ENCODE measurements around the gene SOST.

DNA sequence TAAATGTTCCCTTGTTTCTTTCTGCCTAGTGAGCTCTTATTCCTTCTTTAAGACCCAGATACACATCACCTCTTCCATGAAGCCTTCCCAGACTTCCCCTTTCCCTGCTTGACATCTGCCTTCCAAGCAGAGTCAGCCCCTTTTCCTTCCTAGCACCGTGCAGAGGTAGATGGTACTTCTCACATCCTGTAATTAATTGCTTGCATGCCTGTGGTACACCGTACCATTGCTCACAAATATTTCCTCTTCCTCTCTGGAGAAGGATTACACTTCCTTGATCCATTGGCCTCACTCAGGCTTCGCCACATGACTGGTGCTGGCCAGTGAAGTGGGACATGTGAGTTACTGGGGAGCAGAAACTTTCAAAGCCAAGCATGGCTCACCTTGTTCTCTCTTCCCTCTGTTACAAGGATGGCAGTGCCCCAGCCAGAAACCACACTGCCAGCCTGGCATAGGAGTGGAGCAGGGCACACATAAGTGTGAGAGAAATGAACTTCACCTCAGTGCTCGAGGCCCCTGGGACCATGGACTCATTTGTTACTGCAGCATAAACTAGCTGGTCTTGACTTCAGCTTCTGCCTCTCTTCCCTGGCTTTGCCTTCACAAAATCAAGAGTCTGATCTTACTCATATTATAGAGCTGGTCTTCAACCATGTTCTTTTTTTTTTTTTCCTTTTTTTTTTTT, 44.0 kb downstream of the SOST start:
- no peak for TF ChIP-seq POLR2A (IDR thresholded peaks at IDR 0.05)
- TF ChIP-seq, protein P1, sequence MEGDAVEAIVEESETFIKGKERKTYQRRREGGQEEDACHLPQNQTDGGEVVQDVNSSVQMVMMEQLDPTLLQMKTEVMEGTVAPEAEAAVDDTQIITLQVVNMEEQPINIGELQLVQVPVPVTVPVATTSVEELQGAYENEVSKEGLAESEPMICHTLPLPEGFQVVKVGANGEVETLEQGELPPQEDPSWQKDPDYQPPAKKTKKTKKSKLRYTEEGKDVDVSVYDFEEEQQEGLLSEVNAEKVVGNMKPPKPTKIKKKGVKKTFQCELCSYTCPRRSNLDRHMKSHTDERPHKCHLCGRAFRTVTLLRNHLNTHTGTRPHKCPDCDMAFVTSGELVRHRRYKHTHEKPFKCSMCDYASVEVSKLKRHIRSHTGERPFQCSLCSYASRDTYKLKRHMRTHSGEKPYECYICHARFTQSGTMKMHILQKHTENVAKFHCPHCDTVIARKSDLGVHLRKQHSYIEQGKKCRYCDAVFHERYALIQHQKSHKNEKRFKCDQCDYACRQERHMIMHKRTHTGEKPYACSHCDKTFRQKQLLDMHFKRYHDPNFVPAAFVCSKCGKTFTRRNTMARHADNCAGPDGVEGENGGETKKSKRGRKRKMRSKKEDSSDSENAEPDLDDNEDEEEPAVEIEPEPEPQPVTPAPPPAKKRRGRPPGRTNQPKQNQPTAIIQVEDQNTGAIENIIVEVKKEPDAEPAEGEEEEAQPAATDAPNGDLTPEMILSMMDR (IDR thresholded peaks at IDR 0.05): no peak
